Adrenal gland (tissue), 12 donors: ENCODE measurements around the gene GDPD2. TPM values are rescaled to one million over a fixed set of nuclear protein-coding genes. Genes with fewer than 3 reads are reported as not detected.

Experiments used
- DNase-seq, 7 donors: peaks; one replicate each; pipeline ENCODE4 v3.0.0-alpha.2; 2019 to 2020
- H3K27ac ChIP-seq, 5 donors: fragments of 200-600 bp; sonication (generic) in 4 of 5; 1 replicate in 3 of 5; 2 replicates in 2 of 5; pipeline versions ENCODE4 v1.5.1 to v1.8.0; 2016 to 2020; ENCODE audit warnings: mild to moderate bottlenecking in 1 of 5
- H3K27me3 ChIP-seq: fragments of 200-600 bp; 2 replicates; pipeline ENCODE4 v1.8.0; 2021
- H3K36me3 ChIP-seq, 2 donors: fragments of 200-600 bp; replicated peaks in 1 of 2; 1 replicate in 1 of 2; 2 replicates in 1 of 2; pipeline versions ENCODE4 v1.5.1 to v1.8.0; 2018 to 2022
- H3K4me1 ChIP-seq, 2 donors: fragments of 200-600 bp; replicated peaks in 1 of 2; 1 replicate in 1 of 2; 2 replicates in 1 of 2; pipeline versions ENCODE4 v1.5.1 to v1.8.0; 2018 to 2021
- H3K4me3 ChIP-seq, 4 donors: fragments of 200-600 bp; sonication (generic) in 3 of 4; one replicate each; pipeline ENCODE4 v1.5.1; 2016 to 2018
- H3K9me3 ChIP-seq, 3 donors: fragments of 200-600 bp; sonication (generic) in 1 of 3; replicated peaks in 1 of 3; 1 replicate in 2 of 3; 2 replicates in 1 of 3; pipeline versions ENCODE4 v1.5.1 to v1.8.0; 2016 to 2021
- CTCF ChIP-seq, 6 experiments: fragments of 450-650 bp in 4 of 6; fragments of 200-600 bp in 2 of 6; sonication (generic) in 1 of 6; IDR thresholded peaks; 1 replicate in 5 of 6; 2 replicates in 1 of 6; pipeline versions ENCODE4 v1.5.1 to v1.8.0; 2016 to 2021; ENCODE audit warnings: antibody characterized with exemption in 6 of 6, mild to moderate bottlenecking in 2 of 6, moderate library complexity in 1 of 6
- POLR2A ChIP-seq, 2 donors: fragments of 450-650 bp; IDR thresholded peaks; one replicate each; pipeline ENCODE4 v1.6.1; 2017; ENCODE audit warnings: antibody characterized with exemption in 2 of 2, mild to moderate bottlenecking in 2 of 2, moderate library complexity in 1 of 2
- WGBS, 4 donors: extraction: QIAGEN DNeasy Blood & Tissue Kit in 2 of 4; methylation state at CpG; one replicate each; pipeline versions ENCODE4 v1.1.5 to v1.1.7; 2013 to 2017; 5-methylcytosine and 5-hydroxymethylcytosine counted together
- intact Hi-C, 2 donors: fragments of 100-400 bp; cut with DNase I; formaldehyde crosslinking; loops; one replicate each; pipeline versions ENCODE4 v1.14.1 to v1.15.0; 2022 to 2023
- polyA plus RNA-seq, 3 donors: library from polyadenylated mRNA; stranded (reverse); fragments of 200-250 nt in 2 of 3; fragments of 350-450 nt in 1 of 3; fragmentation: Illumina TruSeq in 1 of 3; extraction: RNeasy Lipid Tissue Mini Kit (QIAGEN cat#74804) in 1 of 3; gene quantifications; one replicate each; pipeline ENCODE4 v1.2.3, GENCODE V29; 2013 to 2014
- total RNA-seq, 9 donors: library from RNA; depleted of rRNA in 4 of 9; stranded (reverse); fragments of >200 nt in 4 of 9; fragments of 120-200 nt in 1 of 9; fragmentation: NEBNext Ultra II Directional in 1 of 9; extraction: Animal tissue kit (Norgen Biotek cat#: 25700) in 1 of 9; gene quantifications; one replicate each; pipeline versions ENCODE4 v1.1.0 to v1.2.4, GENCODE V29; 2013 to 2023
- donor health status: healthy with polysubstance abuse.
- donor health status: Bipolar disorder and iron deficiency.
- donor health status: DM: yes; HTN: yes; CAD: no.
- donor health status: DM: no; HTN: no; CAD: no.
- donor health status: DM: no; HTN: no; CAD: no.
- donor health status: DM: yes; HTN: yes; CAD: no.

Gene GDPD2
- total and polyA plus RNA-seq, 12 donors, result 0.05 TPM; not detected in 11

- intact Hi-C loops, result no loop called here
These were observed 20.4 kb upstream of the GDPD2 start for GRCh38 chrX:70402721-70403120.

GRCh38 chrX:70405003-70405402 is 18.1 kb upstream of the GDPD2 start:
- TF ChIP-seq POLR2A (IDR thresholded peaks at IDR 0.05), result no peak
- TF ChIP-seq CTCF (IDR thresholded peaks at IDR 0.05), result no peak
- Histone ChIP-seq H3K4me3 (no peak overlapping the region), H3K4me1 (no peaks in the 10 kb centered on the region), H3K36me3 (no peaks in the 10 kb centered on the region), H3K27me3 (peaks cover 18% of the 10 kb centered on the region), H3K27ac (no peak overlapping the region), H3K9me3 (no peaks in the 10 kb centered on the region)
- WGBS, 4 donors, result 83 to 100% (median 86%) methylated on average over 1 of the region's 1 CpG
- no peak for DNase-seq
- intact Hi-C loops, result no loop called here

More at GRCh38 chrX:70402721-70403120, 20.4 kb upstream of the GDPD2 start:
- H3K27ac ChIP-seq, result no peak overlapping the region
- H3K27me3 ChIP-seq, result peaks cover 11% of the 10 kb centered on the region
- no peaks in the 10 kb centered on the region for H3K4me1 ChIP-seq
- H3K36me3 ChIP-seq, result no peaks in the 10 kb centered on the region
- DNase-seq, result no peak
- WGBS, 4 donors, result 73 to 94% (median 89%) methylated on average over 2 of the region's 2 CpGs
- no peaks in the 10 kb centered on the region for H3K9me3 ChIP-seq
- TF ChIP-seq POLR2A (IDR thresholded peaks at IDR 0.05) (no peak), CTCF (IDR thresholded peaks at IDR 0.05) (no peak)
- H3K4me3 ChIP-seq, result no peak overlapping the region

- H3K4me1 ChIP-seq, result no peaks in the 10 kb centered on the region
- WGBS, 4 donors, result 80 to 96% (median 92%) methylated on average over 2 of the region's 2 CpGs
- H3K27me3 ChIP-seq, result peaks cover 7% of the 10 kb centered on the region
- TF ChIP-seq CTCF (IDR thresholded peaks at IDR 0.05), result no peak
- TF ChIP-seq POLR2A (IDR thresholded peaks at IDR 0.05), result no peak
- H3K27ac ChIP-seq, result no peak overlapping the region
- intact Hi-C loops, result no loop called here
- H3K4me3 ChIP-seq, result no peak overlapping the region
- H3K9me3 ChIP-seq, result no peaks in the 10 kb centered on the region
- no peaks in the 10 kb centered on the region for H3K36me3 ChIP-seq
- no peak for DNase-seq
These were observed 12.2 kb upstream of the GDPD2 start for GRCh38 chrX:70410921-70411320.

GRCh38 chrX:70411475-70411874 is 11.6 kb upstream of the GDPD2 start:
- Histone ChIP-seq H3K9me3 (no peaks in the 10 kb centered on the region), H3K4me3 (no peak overlapping the region), H3K27me3 (peaks cover 7% of the 10 kb centered on the region), H3K36me3 (no peaks in the 10 kb centered on the region), H3K27ac (no peak overlapping the region), H3K4me1 (no peaks in the 10 kb centered on the region)
- 62 to 95% (median 78%) methylated on average over 3 of the region's 3 CpGs for WGBS, 4 donors
- DNase-seq, result no peak
- intact Hi-C loops, result no loop called here
- TF ChIP-seq POLR2A (IDR thresholded peaks at IDR 0.05) (no peak), CTCF (IDR thresholded peaks at IDR 0.05) (no peak)
